Measurements from ENCODE around the gene ZP2.

GRCh38 chr16:21233521-21234150 is 22.3 kb upstream of the ZP2 start, which contains the start of gene ANKS4B:
- no peak for TF ChIP-seq POLR2A (IDR thresholded peaks at IDR 0.05)
- TF ChIP-seq EP300 (IDR thresholded peaks at IDR 0.05) = no peak
- TF ChIP-seq CTCF (IDR thresholded peaks at IDR 0.05) = no peak

Data from ovary (tissue), 3 donors.